Stimulated activated CD4-positive, alpha-beta T cell treated with anti-CD3 and anti-CD28 coated beads, Interleukin-4, amount 100 ng/mL, for 48 hours (primary cell): ENCODE measurements around the gene IFIT1.
"Not testable (repeated sequence)": the region's sequence is repeated elsewhere in the genome, so short reads cannot be mapped to it uniquely, and the experiment has no call there.

Experiments used
- DNase-seq, 2 donors: peaks; one replicate each; pipeline ENCODE4 v3.0.0-alpha.2; 2020; ENCODE audit warnings: low read depth in 2 of 2

The IFIT1 gene

DNA sequence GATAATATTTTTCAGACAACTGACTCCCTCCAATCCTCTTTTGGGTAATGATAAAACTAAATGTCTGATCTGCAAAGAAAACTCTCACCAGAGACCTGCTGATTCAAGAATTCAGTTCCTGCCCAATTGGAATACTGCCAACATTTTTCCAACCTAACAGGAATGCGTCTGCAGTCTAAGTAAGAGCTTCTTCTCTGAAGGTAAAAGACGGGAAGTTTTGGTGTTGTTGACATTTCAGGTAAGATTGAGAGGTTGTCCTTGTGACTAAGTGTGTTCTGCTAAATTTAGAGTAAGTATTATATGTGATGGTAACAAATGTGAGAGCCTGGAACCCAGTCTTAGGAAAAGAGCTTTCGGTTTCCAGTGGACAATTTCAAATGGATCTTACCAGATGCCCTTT lies 39.6 kb downstream of the IFIT1 start:
- DNase-seq = no peak

DNA sequence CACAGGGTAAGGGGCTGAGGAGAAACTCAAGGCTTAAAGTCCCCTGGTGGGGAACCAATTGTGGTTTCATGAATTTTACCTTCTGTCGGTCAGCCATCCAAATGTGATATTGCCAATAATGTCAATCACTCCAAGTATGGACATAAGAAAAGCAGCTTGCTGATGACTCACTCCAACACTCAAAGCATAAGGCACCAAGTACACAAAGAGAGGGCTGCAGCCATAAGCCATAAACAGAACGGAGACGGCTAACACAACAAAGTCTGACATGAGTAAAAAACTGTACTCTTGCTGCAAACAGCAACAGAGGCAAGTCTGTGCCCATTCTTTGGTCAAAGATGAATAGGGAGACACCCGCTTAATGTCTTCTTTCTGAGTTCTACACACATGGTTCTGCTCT lies 46.1 kb downstream of the IFIT1 start:
- no peak for DNase-seq

DNA sequence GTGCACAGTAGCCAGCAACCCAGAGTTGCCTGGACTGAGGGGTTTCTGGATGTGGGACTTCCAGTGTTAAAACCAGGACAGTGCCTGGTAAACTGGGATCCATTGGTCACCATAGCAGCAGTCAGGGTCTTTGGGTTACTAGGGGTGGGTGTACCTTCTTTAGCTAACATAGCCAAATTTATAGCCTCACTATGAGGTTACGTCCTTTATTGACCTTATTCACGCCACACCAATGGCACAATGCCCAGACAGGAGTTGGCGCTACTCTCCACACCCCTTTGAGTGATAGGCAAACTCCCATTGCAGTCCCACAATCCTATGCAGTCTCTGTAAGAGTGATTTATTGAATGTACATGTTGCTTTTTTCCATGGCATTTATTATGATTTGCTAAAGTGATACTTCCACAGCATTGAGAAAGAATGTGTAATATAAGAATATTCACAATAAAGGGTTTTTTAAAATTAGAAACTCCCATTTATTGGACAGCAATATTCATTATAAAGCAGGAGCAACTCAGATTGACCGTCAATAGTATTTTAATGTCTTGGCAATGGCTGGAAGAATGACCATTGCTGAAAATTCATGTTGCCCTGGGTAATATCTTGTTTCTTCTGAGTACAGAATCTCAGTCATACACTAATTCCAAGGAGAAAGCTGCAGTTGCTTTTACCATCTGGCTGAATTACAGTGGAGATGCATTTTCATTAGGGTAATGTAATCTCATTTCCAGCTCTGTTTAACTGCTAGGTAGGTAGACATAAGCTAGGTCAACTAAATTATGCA lies 48.0 kb downstream of the IFIT1 start:
- no peak for DNase-seq

DNA sequence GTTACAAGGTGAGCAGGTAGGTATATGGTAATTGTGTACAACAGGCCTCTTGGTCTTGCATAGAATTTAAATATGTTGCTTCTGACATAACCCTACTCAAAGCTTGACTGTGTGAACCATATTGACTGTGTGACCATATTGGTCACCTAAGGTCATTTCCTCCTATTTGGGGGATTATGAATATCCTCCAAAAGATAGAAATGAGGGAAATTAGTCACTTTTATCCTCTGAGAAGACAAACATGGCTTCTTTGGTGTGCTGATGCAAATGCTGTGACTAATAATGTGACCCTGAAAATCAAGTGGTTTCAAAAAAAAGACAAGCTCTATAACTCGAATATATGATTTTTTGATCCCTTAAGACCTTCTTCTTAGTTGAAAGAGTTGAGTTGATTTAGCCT lies 49.9 kb downstream of the IFIT1 start:
- no peak for DNase-seq

DNA sequence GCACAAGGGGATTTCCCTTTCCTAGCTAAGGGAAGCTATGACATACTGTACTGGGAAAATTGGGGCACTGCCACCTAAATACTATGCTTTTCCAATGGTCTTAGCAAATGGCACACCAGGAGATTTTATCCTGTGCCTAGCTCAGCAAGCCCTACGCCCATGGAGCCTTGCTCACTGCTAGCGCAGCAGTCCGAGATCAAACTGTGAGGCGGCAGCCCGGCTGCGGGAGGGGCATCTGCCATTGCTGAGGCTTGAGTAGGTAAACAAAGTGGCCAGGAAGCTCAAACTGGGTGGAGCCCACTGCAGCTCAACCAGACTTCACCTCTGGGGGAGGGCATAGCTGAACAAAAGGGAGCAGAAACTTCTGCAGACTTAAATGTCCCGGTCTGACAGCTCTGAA lies 52.4 kb downstream of the IFIT1 start:
- not testable (repeated sequence) for DNase-seq

DNA sequence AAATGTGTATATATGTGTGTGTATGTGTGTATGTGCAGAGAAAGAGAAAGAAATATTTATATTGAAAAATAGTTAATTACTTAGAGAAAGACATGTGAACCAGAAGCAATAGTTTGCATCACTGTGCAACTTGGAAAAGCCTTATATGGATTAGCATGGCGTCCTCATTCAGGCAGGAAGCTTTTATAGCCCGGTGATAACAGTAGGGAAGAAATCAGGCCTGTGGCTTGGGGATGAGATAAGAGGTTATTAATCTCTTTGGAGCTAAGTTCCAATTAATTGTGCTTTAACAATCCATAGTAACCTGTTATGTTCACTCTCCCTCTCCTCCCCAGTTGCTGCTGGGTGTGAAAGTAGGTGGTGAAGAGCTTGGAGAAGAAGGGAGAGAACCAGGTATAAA lies 58.5 kb downstream of the IFIT1 start:
- DNase-seq = no peak

DNA sequence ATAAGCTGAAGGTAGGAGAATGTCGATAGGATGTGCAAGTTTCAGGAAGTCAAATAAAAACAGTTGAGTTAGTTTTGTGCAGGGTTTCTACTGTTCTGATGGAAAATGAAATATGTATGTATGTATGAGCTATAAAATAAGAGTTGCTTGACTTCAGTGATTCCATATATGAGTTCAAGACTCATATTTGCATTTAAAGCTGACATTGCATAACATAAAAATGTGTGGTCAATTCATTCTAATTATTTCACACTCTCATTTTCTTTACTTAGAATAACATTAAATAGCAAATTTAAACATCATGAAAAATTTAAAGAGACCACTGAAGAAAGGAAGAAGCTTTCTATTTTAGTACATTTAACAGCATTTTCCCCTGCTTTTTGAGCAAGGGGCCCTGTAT lies 59.8 kb downstream of the IFIT1 start:
- no peak for DNase-seq

DNA sequence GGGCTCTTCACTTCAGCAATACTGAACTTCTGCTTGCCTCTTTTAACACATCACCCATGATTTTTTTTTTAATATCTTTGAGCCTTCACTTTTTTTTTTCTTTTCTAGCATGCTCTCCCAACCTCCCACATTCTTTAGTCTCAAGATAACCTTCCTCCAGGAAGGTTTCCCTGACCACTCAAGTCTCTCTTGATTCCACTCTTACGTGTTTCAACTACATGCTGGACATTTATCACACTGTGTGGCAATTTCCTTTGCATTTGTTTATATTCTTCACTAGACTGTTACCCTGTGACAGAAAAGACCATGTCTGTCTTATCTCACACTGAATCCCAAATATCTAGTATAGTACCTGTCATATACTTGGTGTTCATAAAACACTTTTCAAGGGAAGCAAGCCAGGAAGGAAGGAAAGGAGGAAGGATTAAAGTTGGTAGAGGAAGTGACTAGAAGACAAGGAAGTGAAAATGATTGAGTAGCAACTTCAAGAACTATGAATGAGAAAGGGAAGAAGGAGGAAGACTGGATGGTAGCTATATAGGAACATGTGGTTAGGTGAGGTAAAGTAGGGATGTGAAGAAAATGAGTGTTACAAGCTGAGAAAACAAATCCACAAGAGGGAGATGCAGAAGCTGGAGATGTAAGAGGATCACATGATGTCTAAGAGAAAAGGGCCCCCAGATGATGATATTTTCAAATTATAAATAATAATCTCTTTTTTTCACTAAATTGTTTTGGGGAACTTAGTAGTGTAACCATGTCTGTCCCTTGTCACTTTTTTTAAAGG lies 62.3 kb downstream of the IFIT1 start:
- DNase-seq = no peak
